Endothelial cell of umbilical vein (primary cell): Measurements from ENCODE around the gene FRS3. TPM values are rescaled to one million over a fixed set of nuclear protein-coding genes. Genes with fewer than 3 reads are reported as not detected.

ENCODE experiments used
- BruUV-seq: library from RNA; stranded (reverse); fragments of 400-500 nt; replicated peaks from 2 replicates; lab custom pipeline; 2021; lab: Mats Ljungman, UMichigan
- CTCF ChIA-PET: fragments of 300-600, 350-600 bp; sonication (Branson Sonifier 250); formaldehyde crosslinking; loops from one replicate; lab custom pipeline; 2021; ENCODE audit warnings: antibody characterized with exemption, inconsistent platforms; lab: Charles Lee
- POLR2A ChIA-PET: fragments of 300-600, 350-600 bp; sonication (Branson Sonifier 250); formaldehyde crosslinking; loops from one replicate; lab custom pipeline; 2021; ENCODE audit warnings: antibody characterized with exemption, inconsistent platforms; lab: Charles Lee
- DNase-seq: peaks from one replicate; pipeline ENCODE4 v3.0.0-alpha.2; 2011; ENCODE audit warnings: low read depth, low spot score
- FAIRE-seq: peaks from 2 replicates; lab custom pipeline; 2011; peaks lifted over from hg19 to GRCh38; lab: Jason Lieb, UNC
- H2AFZ ChIP-seq: 2 replicates; pipeline ENCODE4 v1.6.0; 2012; ENCODE audit warnings: low read depth, low read length, control low read depth, inconsistent platforms
- H3K27ac ChIP-seq: 2 replicates; pipeline ENCODE4 v1.5.1; 2011; ENCODE audit warnings: low read depth, mild to moderate bottlenecking, control low read depth, low read length, moderate library complexity; ENCODE audit not compliant: insufficient read depth
- H3K27me3 ChIP-seq, 2 experiments: 2 replicates each; pipeline versions ENCODE4 v1.6.0 to v1.6.1; 2011; ENCODE audit warnings: low read length in 2 of 2, mixed read lengths in 1 of 2; ENCODE audit not compliant: control insufficient read depth in 2 of 2, insufficient read depth in 2 of 2
- H3K36me3 ChIP-seq, 2 experiments: 2 replicates in 1 of 2; 3 replicates in 1 of 2; pipeline ENCODE4 v1.5.1; 2011; ENCODE audit warnings: low read length in 2 of 2, mild to moderate bottlenecking in 1 of 2, moderate library complexity in 1 of 2; ENCODE audit not compliant: control insufficient read depth in 2 of 2, insufficient read depth in 2 of 2; ENCODE audit errors: extremely low read depth in 1 of 2
- H3K4me1 ChIP-seq: 3 replicates; pipeline ENCODE4 v1.5.1; 2011; ENCODE audit warnings: mild to moderate bottlenecking, low read length; ENCODE audit not compliant: control insufficient read depth, insufficient read depth; ENCODE audit errors: extremely low read depth
- H3K4me2 ChIP-seq: 2 replicates; pipeline ENCODE4 v1.6.1; 2011; ENCODE audit warnings: low read length, control low read depth, mixed read lengths; ENCODE audit not compliant: insufficient read depth
- H3K4me3 ChIP-seq, 3 experiments: fragments of 200-600 bp in 1 of 3; sonication (generic), shearing (Covaris generic) in 1 of 3; replicated peaks in 1 of 3; 2 replicates each; pipeline ENCODE4 v1.5.1; 2011 to 2016; ENCODE audit warnings: control low read depth in 3 of 3, low read length in 3 of 3, mild to moderate bottlenecking in 2 of 3, inconsistent platforms in 1 of 3, low read depth in 1 of 3, moderate library complexity in 1 of 3; ENCODE audit not compliant: insufficient read depth in 1 of 3
- H3K79me2 ChIP-seq: 2 replicates; pipeline ENCODE4 v1.6.0; 2012; ENCODE audit warnings: low read length, inconsistent platforms; ENCODE audit not compliant: control insufficient read depth, insufficient read depth
- H3K9ac ChIP-seq: replicated peaks from 2 replicates; pipeline ENCODE3; 2011; ENCODE audit warnings: low read length, control low read depth; ENCODE audit not compliant: insufficient read depth; ENCODE audit errors: extremely low read depth
- H3K9me1 ChIP-seq: replicated peaks from 3 replicates; pipeline ENCODE4 v1.6.0; 2011; ENCODE audit warnings: mild to moderate bottlenecking, low read length; ENCODE audit not compliant: control insufficient read depth, insufficient read depth; ENCODE audit errors: extremely low read depth
- H3K9me3 ChIP-seq: replicated peaks from 2 replicates; pipeline ENCODE4 v1.5.1; 2012; ENCODE audit warnings: low read length, inconsistent platforms; ENCODE audit not compliant: control insufficient read depth, insufficient read depth
- H4K20me1 ChIP-seq: replicated peaks from 2 replicates; pipeline ENCODE3; 2011; ENCODE audit warnings: mild to moderate bottlenecking, low read length; ENCODE audit not compliant: control insufficient read depth, insufficient read depth; ENCODE audit errors: extremely low read depth
- EZH2 ChIP-seq: IDR thresholded peaks from 2 replicates; pipeline ENCODE4 v1.6.1; 2012; ENCODE audit warnings: borderline replicate concordance, low read depth, mild to moderate bottlenecking, moderate library complexity, low read length, inconsistent platforms; ENCODE audit not compliant: severe bottlenecking
- FOS ChIP-seq: IDR thresholded peaks from 2 replicates; pipeline ENCODE4 v1.6.1; 2011; ENCODE audit warnings: mild to moderate bottlenecking, low read length, moderate library complexity, borderline replicate concordance; ENCODE audit not compliant: insufficient read depth
- JUN ChIP-seq: IDR thresholded peaks from 2 replicates; pipeline ENCODE4 v1.6.1; 2011; ENCODE audit warnings: borderline replicate concordance, low read depth; ENCODE audit not compliant: insufficient read length, insufficient read depth
- MAX ChIP-seq: IDR thresholded peaks from 2 replicates; pipeline ENCODE4 v1.6.1; 2011; ENCODE audit not compliant: insufficient read depth, insufficient read length
- POLR2AphosphoS5 ChIP-seq: IDR thresholded peaks from 2 replicates; pipeline ENCODE4 v1.6.1; 2012; ENCODE audit warnings: low read depth, mild to moderate bottlenecking, control low read depth, low read length, moderate library complexity; ENCODE audit not compliant: insufficient read depth
- dilution Hi-C: fragments of 300-500 bp; cut with MboI; formaldehyde crosslinking; loops from one replicate; pipeline ENCODE4 v1.15.0; 2019; ENCODE audit warnings: low sequenced_read_pairs; ENCODE audit not compliant: extremely low pct_ligation_motif_present
- intact Hi-C: fragments of 100-400 bp; cut with micrococcal nuclease; formaldehyde crosslinking; loops from one replicate; pipeline ENCODE4 v1.10.0; 2022
- polyA plus RNA-seq, 4 experiments: library from polyadenylated mRNA; depleted of rRNA in 3 of 4; stranded (reverse) in 3 of 4; unstranded in 1 of 4; fragments of >200 nt; gene quantifications; 2 replicates each; pipeline versions ENCODE4 v1.2.1 to v1.2.3, GENCODE V29; 2011 to 2012; ENCODE audit warnings: missing spikeins in 1 of 4
- total RNA-seq: library from RNA; stranded (reverse); gene quantifications from 2 replicates; pipeline ENCODE4 v1.2.3, GENCODE V29; 2021
- TF ChIP-seq, protein P1 (sequence below), 2 donors: IDR thresholded peaks; 1 replicate in 1 of 2; 2 replicates in 1 of 2; pipeline ENCODE4 v1.5.1; 2011; ENCODE audit warnings: low read length in 2 of 2, mild to moderate bottlenecking in 2 of 2, moderate library complexity in 2 of 2, control low read depth in 1 of 2, inconsistent platforms in 1 of 2, low read depth in 1 of 2; ENCODE audit not compliant: insufficient read depth in 1 of 2; ENCODE audit errors: extremely low read depth in 1 of 2

Gene FRS3
- total and polyA plus RNA-seq, 2 donors (not counting 3 experiments of a cell fraction or from before 2014, with no cell fraction given): 5.2 to 5.3 TPM

DNA sequence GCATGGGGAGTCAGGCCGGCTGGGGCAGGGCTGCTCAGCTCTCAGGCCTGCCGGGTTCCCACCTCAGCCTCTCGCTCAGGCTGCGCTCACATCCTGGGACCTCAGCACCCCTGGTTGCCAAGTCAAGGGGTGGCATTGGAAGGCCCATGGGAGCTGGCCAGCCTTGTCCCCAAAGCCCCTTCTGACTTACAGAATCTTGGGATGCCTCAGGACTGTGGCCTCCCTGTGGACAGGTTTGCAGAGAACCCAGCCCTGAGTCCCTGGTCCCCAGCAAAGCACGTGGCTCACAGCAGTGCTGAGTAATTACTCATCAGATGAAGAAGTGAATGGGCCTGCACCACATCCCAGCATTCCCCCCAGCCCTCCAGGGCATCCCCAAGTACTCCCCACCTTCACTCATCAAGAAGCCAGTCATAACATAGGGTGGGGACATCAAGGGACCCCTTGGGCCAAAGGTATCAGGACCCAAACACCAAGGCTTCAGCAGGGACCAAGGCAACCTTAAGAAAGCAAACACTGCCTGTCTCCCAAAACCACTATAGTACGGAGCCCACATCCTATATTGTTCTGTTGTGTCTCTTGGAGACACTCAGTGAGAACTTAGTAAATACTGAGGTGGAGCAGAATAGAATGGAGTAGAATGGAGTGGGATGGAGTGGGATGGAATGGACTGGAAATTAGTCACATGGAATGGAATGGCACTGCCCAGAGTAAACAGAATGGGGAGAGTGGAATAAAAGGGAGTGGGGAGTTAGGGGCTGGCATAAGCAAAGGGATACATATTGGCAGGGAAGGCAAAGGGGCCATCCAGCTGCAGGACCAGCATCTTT is 36.1 kb downstream of the FRS3 start:
- Histone ChIP-seq H3K4me3 (no peak overlapping the region), H3K9me3 (no peaks in the 10 kb centered on the region), H3K27me3 (peaks cover 0 to 3% of the 10 kb centered on the region in 2 experiments), H3K9me1 (no peaks in the 10 kb centered on the region), H3K27ac (no peak overlapping the region), H3K4me1 (no peaks in the 10 kb centered on the region), H3K9ac (no peak overlapping the region), H4K20me1 (no peaks in the 10 kb centered on the region), H3K4me2 (no peak overlapping the region), H3K79me2 (no peaks in the 10 kb centered on the region), H3K36me3 (no peaks in the 10 kb centered on the region), H2AFZ (no peak overlapping the region)
- BruUV-seq: no TSS peak
- no peak for FAIRE-seq
- DNase-seq: no peak
- ChIA-PET CTCF (no interaction called here), POLR2A (no interaction called here)
- no peak for TF ChIP-seq POLR2AphosphoS5
- TF ChIP-seq, protein P1, sequence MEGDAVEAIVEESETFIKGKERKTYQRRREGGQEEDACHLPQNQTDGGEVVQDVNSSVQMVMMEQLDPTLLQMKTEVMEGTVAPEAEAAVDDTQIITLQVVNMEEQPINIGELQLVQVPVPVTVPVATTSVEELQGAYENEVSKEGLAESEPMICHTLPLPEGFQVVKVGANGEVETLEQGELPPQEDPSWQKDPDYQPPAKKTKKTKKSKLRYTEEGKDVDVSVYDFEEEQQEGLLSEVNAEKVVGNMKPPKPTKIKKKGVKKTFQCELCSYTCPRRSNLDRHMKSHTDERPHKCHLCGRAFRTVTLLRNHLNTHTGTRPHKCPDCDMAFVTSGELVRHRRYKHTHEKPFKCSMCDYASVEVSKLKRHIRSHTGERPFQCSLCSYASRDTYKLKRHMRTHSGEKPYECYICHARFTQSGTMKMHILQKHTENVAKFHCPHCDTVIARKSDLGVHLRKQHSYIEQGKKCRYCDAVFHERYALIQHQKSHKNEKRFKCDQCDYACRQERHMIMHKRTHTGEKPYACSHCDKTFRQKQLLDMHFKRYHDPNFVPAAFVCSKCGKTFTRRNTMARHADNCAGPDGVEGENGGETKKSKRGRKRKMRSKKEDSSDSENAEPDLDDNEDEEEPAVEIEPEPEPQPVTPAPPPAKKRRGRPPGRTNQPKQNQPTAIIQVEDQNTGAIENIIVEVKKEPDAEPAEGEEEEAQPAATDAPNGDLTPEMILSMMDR (IDR thresholded peaks at IDR 0.05; ENCODE audit: extremely low read depth in 1 of 2, insufficient read depth in 1 of 2, low read depth in 1 of 2, low read length in 2 of 2): no peak
- no peak for TF ChIP-seq EZH2
- no peak for TF ChIP-seq MAX
- TF ChIP-seq JUN: no peak
- no peak for TF ChIP-seq FOS
- intact Hi-C loops: no loop called here
- dilution Hi-C loops: no loop called here
